T-helper 2 cell treated with Interferon-gamma antibody and Interleukin-4, amounts not matched to agents 5 μg/mL and 100 μg/mL, for 36 hours (primary cell): Measurements from ENCODE around the gene ATP9B.
A peak's percentile ranks its signal among the peaks of the same experiment; 100 is the strongest.
"Not testable (repeated sequence)": the region's sequence is repeated elsewhere in the genome, so short reads cannot be mapped to it uniquely, and the experiment has no call there.

ENCODE experiments used
- DNase-seq: peaks from one replicate; pipeline ENCODE4 v3.0.0; 2021; ENCODE audit warnings: low spot score
- H3K27ac Mint-ChIP-seq: one replicate; pipeline ENCODE4 v1.8.0; 2021; ENCODE audit warnings: mild to moderate bottlenecking, mixed read lengths
- H3K27me3 Mint-ChIP-seq: one replicate; pipeline ENCODE4 v1.8.0; 2021; ENCODE audit warnings: low read depth, mixed read lengths
- H3K36me3 Mint-ChIP-seq: one replicate; pipeline ENCODE4 v1.8.0; 2021; ENCODE audit warnings: low read depth, mixed read lengths
- H3K4me1 Mint-ChIP-seq: one replicate; pipeline ENCODE4 v1.8.0; 2021; ENCODE audit warnings: low read depth, mixed read lengths
- H3K4me3 Mint-ChIP-seq: one replicate; pipeline ENCODE4 v1.8.0; 2022; ENCODE audit warnings: mild to moderate bottlenecking, moderate library complexity, mixed read lengths
- H3K9me3 Mint-ChIP-seq: one replicate; pipeline ENCODE4 v1.8.0; 2021; ENCODE audit warnings: mixed read lengths

ATP9B gene

DNA sequence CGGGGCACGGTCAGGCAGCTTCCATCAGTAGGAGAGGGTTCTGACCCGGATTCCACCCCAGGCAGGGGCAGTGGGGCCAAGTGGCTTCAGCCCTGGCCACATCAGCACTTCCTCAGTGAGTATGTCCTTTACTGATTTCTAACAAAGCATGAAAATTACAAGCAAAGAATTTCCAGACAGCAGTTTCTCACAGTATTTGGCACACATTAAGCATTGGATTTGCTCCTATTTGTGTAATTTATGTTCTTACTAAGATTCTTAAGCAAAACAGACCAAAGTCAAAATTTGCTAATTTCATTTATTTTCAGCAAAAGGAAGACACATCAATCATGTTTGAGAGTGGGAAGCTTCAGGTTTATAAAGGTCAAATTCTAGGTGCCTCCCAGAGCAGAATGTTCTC lies 253.2 kb downstream of the ATP9B start:
- Mint-ChIP-seq H3K4me3 (no peak overlapping the region), H3K4me1 (peaks cover 12% of the 10 kb centered on the region), H3K9me3 (peaks cover 4% of the 10 kb centered on the region), H3K27me3 (no peaks in the 10 kb centered on the region), H3K36me3 (peaks cover 3% of the 10 kb centered on the region), H3K27ac (no peak overlapping the region)
- DNase-seq, result no peak

- peaks cover 4% of the 10 kb centered on the region for H3K9me3 Mint-ChIP-seq
- H3K27me3 Mint-ChIP-seq, result no peaks in the 10 kb centered on the region
- no peak overlapping the region for H3K4me3 Mint-ChIP-seq
- H3K36me3 Mint-ChIP-seq, result peaks cover 5% of the 10 kb centered on the region
- no peak for DNase-seq
- no peak overlapping the region for H3K27ac Mint-ChIP-seq
- peaks cover 3% of the 10 kb centered on the region for H3K4me1 Mint-ChIP-seq
Measured at GRCh38 chr18:79323471-79323870, 254.3 kb downstream of the ATP9B start.

GRCh38 chr18:79326413-79327198 lies 257.4 kb downstream of the ATP9B start:
- Mint-ChIP-seq H3K36me3 (peaks cover 9% of the 10 kb centered on the region), H3K4me3 (no peak overlapping the region), H3K4me1 (no peaks in the 10 kb centered on the region), H3K27me3 (no peaks in the 10 kb centered on the region), H3K9me3 (peaks cover 4% of the 10 kb centered on the region), H3K27ac (no peak overlapping the region)
- DNase-seq, result no peak

GRCh38 chr18:79327199-79327721 lies 258.1 kb downstream of the ATP9B start:
- H3K27ac Mint-ChIP-seq, result no peak overlapping the region
- no peaks in the 10 kb centered on the region for H3K27me3 Mint-ChIP-seq
- no peak overlapping the region for H3K4me3 Mint-ChIP-seq

DNA sequence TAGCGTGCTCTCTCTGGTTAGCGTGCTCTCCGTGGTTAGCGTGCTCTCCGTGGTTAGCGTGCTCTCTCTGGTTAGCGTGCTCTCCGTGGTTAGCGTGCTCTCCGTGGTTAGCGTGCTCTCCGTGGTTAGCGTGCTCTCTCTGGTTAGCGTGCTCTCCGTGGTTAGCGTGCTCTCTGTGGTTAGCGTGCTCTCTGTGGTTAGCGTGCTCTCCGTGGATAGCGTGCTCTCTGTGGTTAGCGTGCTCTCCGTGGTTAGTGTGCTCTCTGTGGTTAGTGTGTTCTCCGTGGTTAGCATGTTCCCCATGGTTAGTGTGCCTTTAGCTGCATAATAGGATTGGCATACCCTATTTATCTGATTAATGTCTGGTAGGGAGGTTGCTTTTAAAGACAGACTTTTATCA lies 258.7 kb downstream of the ATP9B start:
- H3K9me3 Mint-ChIP-seq, H3K4me1 Mint-ChIP-seq, H3K36me3 Mint-ChIP-seq, H3K27me3 Mint-ChIP-seq, DNase-seq, H3K4me3 Mint-ChIP-seq: not testable (repeated sequence)
- peak overlapping the region; percentile 55 for H3K27ac Mint-ChIP-seq

More at GRCh38 chr18:79327199-79327721, 258.1 kb downstream of the ATP9B start:
- no peaks in the 10 kb centered on the region for H3K4me1 Mint-ChIP-seq
- no peak for DNase-seq
- peaks cover 4% of the 10 kb centered on the region for H3K9me3 Mint-ChIP-seq
- H3K36me3 Mint-ChIP-seq, result peaks cover 9% of the 10 kb centered on the region

DNA sequence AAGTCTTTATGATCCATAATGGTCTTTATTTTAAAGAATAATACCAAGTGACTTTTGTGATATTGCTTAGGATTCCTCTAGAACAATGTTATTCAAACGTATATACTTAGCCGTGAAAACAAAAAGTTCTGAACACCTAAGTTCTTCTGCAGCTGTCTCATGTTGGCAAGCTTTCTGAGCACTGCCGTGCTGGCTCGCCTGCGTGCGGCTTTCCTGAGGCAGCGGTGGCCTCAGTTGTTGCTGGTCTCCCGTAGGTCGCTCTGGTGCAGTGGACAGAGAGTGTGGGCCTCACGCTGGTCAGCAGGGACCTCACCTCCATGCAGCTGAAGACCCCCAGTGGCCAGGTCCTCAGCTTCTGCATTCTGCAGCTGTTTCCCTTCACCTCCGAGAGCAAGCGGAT lies 259.7 kb downstream of the ATP9B start:
- Mint-ChIP-seq H3K27ac (no peak overlapping the region), H3K27me3 (no peaks in the 10 kb centered on the region)
- no peak for DNase-seq

GRCh38 chr18:79329786-79330185 lies 260.6 kb downstream of the ATP9B start:
- H3K36me3 Mint-ChIP-seq, result peaks cover 9% of the 10 kb centered on the region
- H3K27me3 Mint-ChIP-seq, result no peaks in the 10 kb centered on the region
- H3K4me3 Mint-ChIP-seq, result no peak overlapping the region
- no peak overlapping the region for H3K27ac Mint-ChIP-seq
- DNase-seq, result no peak
- H3K4me1 Mint-ChIP-seq, result no peaks in the 10 kb centered on the region
- peaks cover 4% of the 10 kb centered on the region for H3K9me3 Mint-ChIP-seq

More for the DNA sequence above, 259.7 kb downstream of the ATP9B start:
- Mint-ChIP-seq H3K4me3 (no peak overlapping the region), H3K36me3 (peaks cover 9% of the 10 kb centered on the region), H3K9me3 (peaks cover 4% of the 10 kb centered on the region), H3K4me1 (no peaks in the 10 kb centered on the region)

- Mint-ChIP-seq H3K4me3 (no peak overlapping the region), H3K4me1 (no peaks in the 10 kb centered on the region), H3K27me3 (no peaks in the 10 kb centered on the region), H3K9me3 (no peaks in the 10 kb centered on the region), H3K36me3 (peaks cover 8% of the 10 kb centered on the region), H3K27ac (no peak overlapping the region)
- DNase-seq, result no peak
Measured at GRCh38 chr18:79332646-79333045, 263.5 kb downstream of the ATP9B start.

- no peaks in the 10 kb centered on the region for H3K27me3 Mint-ChIP-seq
- H3K27ac Mint-ChIP-seq, result no peak overlapping the region
- DNase-seq, result no peak
- peaks cover 8% of the 10 kb centered on the region for H3K36me3 Mint-ChIP-seq
- H3K4me1 Mint-ChIP-seq, result no peaks in the 10 kb centered on the region
- H3K9me3 Mint-ChIP-seq, result no peaks in the 10 kb centered on the region
- H3K4me3 Mint-ChIP-seq, result no peak overlapping the region
Measured at GRCh38 chr18:79333046-79333445, 263.9 kb downstream of the ATP9B start.

GRCh38 chr18:79334496-79335233 lies 265.5 kb downstream of the ATP9B start:
- no peaks in the 10 kb centered on the region for H3K27me3 Mint-ChIP-seq
- H3K27ac Mint-ChIP-seq, result no peak overlapping the region
- peaks cover 7% of the 10 kb centered on the region for H3K9me3 Mint-ChIP-seq
- DNase-seq, result no peak
- peaks cover 23% of the 10 kb centered on the region for H3K36me3 Mint-ChIP-seq
- H3K4me3 Mint-ChIP-seq, result no peak overlapping the region
- H3K4me1 Mint-ChIP-seq, result no peaks in the 10 kb centered on the region

GRCh38 chr18:79335833-79336360 lies 266.7 kb downstream of the ATP9B start:
- Mint-ChIP-seq H3K36me3 (peaks cover 20% of the 10 kb centered on the region), H3K27me3 (no peaks in the 10 kb centered on the region), H3K27ac (no peak overlapping the region), H3K9me3 (peaks cover 7% of the 10 kb centered on the region), H3K4me1 (no peaks in the 10 kb centered on the region), H3K4me3 (no peak overlapping the region)
- no peak for DNase-seq

- Mint-ChIP-seq H3K27ac (no peak overlapping the region), H3K36me3 (peaks cover 18% of the 10 kb centered on the region), H3K9me3 (peaks cover 7% of the 10 kb centered on the region), H3K4me3 (no peak overlapping the region), H3K27me3 (no peaks in the 10 kb centered on the region), H3K4me1 (no peaks in the 10 kb centered on the region)
- DNase-seq, result no peak
Measured at GRCh38 chr18:79336556-79337142, 267.5 kb downstream of the ATP9B start.

DNA sequence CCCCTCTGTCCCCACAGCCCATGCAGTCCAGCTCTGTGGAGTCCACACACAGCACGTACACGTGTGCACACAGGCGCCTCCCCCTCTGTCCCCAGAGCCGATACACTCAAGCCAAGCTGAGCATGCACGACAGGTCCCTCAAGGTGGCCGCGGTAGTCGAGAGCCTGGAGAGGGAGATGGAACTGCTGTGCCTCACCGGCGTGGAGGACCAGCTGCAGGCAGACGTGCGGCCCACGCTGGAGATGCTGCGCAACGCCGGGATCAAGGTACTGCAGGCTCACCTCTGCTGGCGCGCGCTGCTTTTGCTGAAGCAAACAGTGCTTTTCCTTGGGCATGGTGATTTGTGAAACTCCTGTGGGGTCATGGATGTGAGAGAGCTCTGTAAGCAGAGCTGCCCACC lies 268.0 kb downstream of the ATP9B start:
- Mint-ChIP-seq H3K4me1 (no peaks in the 10 kb centered on the region), H3K27me3 (no peaks in the 10 kb centered on the region), H3K4me3 (no peak overlapping the region), H3K36me3 (peaks cover 18% of the 10 kb centered on the region), H3K9me3 (peaks cover 7% of the 10 kb centered on the region), H3K27ac (no peak overlapping the region)
- no peak for DNase-seq

DNA sequence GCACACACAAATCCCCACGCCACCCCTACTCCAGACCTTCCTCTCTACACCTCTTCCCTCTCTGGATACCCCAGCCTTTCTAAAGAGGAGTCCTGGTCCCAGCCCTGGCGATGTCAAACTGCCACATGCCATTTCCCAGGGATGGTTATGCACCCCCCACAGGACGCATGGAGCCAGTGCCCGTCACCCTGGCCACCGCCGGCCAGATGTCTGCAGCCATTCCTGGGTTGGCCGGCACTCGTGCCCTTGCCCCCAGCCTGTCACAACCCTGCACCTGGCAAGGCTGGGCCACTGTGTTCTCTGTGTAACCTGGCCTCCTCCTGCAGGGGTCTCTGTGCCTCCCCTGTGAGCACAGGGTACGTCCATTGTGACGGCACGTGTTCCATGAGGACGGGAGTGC lies 268.4 kb downstream of the ATP9B start:
- Mint-ChIP-seq H3K4me1 (no peaks in the 10 kb centered on the region), H3K9me3 (peaks cover 7% of the 10 kb centered on the region), H3K4me3 (no peak overlapping the region), H3K36me3 (peaks cover 18% of the 10 kb centered on the region), H3K27ac (no peak overlapping the region), H3K27me3 (no peaks in the 10 kb centered on the region)
- no peak for DNase-seq
